K562 (cell line): ENCODE measurements around the gene PHC3. TPM values are rescaled to one million over a fixed set of nuclear protein-coding genes. Genes with fewer than 3 reads are reported as not detected.

Experiments
- KDM1A ChIP-seq, 2 experiments: fragments of 450-650 bp; IDR thresholded peaks; 2 replicates each; pipeline ENCODE4 v1.6.1; 2016; ENCODE audit warnings: mild to moderate bottlenecking in 2 of 2
- KDM4B ChIP-seq, 2 experiments: fragments of 450-650 bp in 1 of 2; sonication (generic) in 1 of 2; IDR thresholded peaks; 2 replicates each; pipeline ENCODE4 v1.6.1; 2016 to 2017; ENCODE audit warnings: borderline replicate concordance in 2 of 2, antibody characterized with exemption in 1 of 2, low read depth in 1 of 2, mild to moderate bottlenecking in 1 of 2
- PHB2 ChIP-seq: fragments of 450-650 bp; IDR thresholded peaks from 2 replicates; pipeline ENCODE4 v1.6.1; 2017; ENCODE audit warnings: low read depth
- SPI1 ChIP-seq: IDR thresholded peaks from 2 replicates; pipeline ENCODE4 v1.6.1; 2011; ENCODE audit warnings: low read depth, low read length, control low read depth, borderline replicate concordance
- STAG1 ChIP-seq: sonication (generic); formaldehyde crosslinking; IDR thresholded peaks from 2 replicates; pipeline ENCODE4 v1.5.0; 2020; ENCODE audit warnings: missing genetic modification reagents, borderline replicate concordance
- YY1 ChIP-seq, 3 experiments: IDR thresholded peaks; 2 replicates each; pipeline ENCODE4 v1.6.1; 2011; ENCODE audit warnings: low read length in 2 of 3, mild to moderate bottlenecking in 2 of 3, moderate library complexity in 2 of 3, borderline replicate concordance in 1 of 3, control low read depth in 1 of 3, low read depth in 1 of 3; ENCODE audit not compliant: insufficient read depth in 3 of 3, insufficient replicate concordance in 2 of 3, control insufficient read depth in 1 of 3, insufficient read length in 1 of 3; ENCODE audit errors: extremely low read depth in 1 of 3
- ZNF311 ChIP-seq: fragments of 250-450 bp; sonication (Bioruptor Pico); IDR thresholded peaks from 2 replicates; pipeline ENCODE4 v1.4.0; 2020; ENCODE audit warnings: mild to moderate bottlenecking, moderate library complexity
- ZNF57 ChIP-seq: fragments of 450-650 bp; formaldehyde crosslinking; IDR thresholded peaks from 2 replicates; pipeline ENCODE4 v1.4.0; 2020; ENCODE audit warnings: mild to moderate bottlenecking, moderate library complexity
- ZNF717 ChIP-seq: fragments of 250-450 bp; sonication (Bioruptor Pico); IDR thresholded peaks from 2 replicates; pipeline ENCODE4 v1.5.0; 2021
- polyA plus RNA-seq, 8 experiments: library from polyadenylated mRNA; depleted of rRNA in 4 of 8; stranded (reverse) in 5 of 8; unstranded in 3 of 8; fragments of >200 nt; fragmentation: Nextera tagmentation in 2 of 8; fragmentation: Illumina TruSeq in 1 of 8; extraction: Ambion mirVana in 2 of 8; extraction: Trizol in 1 of 8; gene quantifications; 2 replicates each; pipeline versions ENCODE4 v1.2.1 to v1.2.3, GENCODE V29; 2011 to 2014; ENCODE audit warnings: inconsistent platforms in 1 of 8, missing spikeins in 1 of 8
- total RNA-seq, 7 experiments: library from RNA; depleted of rRNA in 6 of 7; stranded (reverse); fragments of >200 nt in 6 of 7; fragmentation: Illumina TruSeq in 2 of 7; extraction: Trizol in 2 of 7; gene quantifications; 2 replicates each; pipeline versions ENCODE4 v1.2.1 to v1.2.3, GENCODE V29; 2011 to 2021; ENCODE audit warnings: low replicate concordance in 1 of 7
- TF ChIP-seq, protein P1 (sequence below), 2 experiments: fragments of 450-650 bp; IDR thresholded peaks; 2 replicates each; pipeline ENCODE4 v1.6.1; 2016; ENCODE audit warnings: mild to moderate bottlenecking in 2 of 2, borderline replicate concordance in 1 of 2, low read depth in 1 of 2, moderate library complexity in 1 of 2
- TF ChIP-seq, protein P2 (sequence below): IDR thresholded peaks from 2 replicates; pipeline ENCODE4 v1.6.1; 2016; ENCODE audit warnings: missing genetic modification characterization, missing compliant biosample characterization
- TF ChIP-seq, protein P3 (sequence below): fragments of 250-450 bp; sonication (Bioruptor Pico); IDR thresholded peaks from 2 replicates; pipeline ENCODE4 v1.8.0; 2021; ENCODE audit warnings: borderline replicate concordance, mild to moderate bottlenecking, moderate library complexity; ENCODE audit not compliant: poor library complexity, severe bottlenecking
- TF ChIP-seq, protein P4 (sequence below): fragments of 450-650 bp; IDR thresholded peaks from 2 replicates; pipeline ENCODE4 v1.6.1; 2016; ENCODE audit warnings: low read depth, mild to moderate bottlenecking, moderate library complexity

PHC3 gene
- total and polyA plus RNA-seq, 9 of the 15 experiments (the other 6 are each of a cell fraction or from before 2014, with no cell fraction given), result 3.1 to 21.6 (median 10.5) TPM

DNA sequence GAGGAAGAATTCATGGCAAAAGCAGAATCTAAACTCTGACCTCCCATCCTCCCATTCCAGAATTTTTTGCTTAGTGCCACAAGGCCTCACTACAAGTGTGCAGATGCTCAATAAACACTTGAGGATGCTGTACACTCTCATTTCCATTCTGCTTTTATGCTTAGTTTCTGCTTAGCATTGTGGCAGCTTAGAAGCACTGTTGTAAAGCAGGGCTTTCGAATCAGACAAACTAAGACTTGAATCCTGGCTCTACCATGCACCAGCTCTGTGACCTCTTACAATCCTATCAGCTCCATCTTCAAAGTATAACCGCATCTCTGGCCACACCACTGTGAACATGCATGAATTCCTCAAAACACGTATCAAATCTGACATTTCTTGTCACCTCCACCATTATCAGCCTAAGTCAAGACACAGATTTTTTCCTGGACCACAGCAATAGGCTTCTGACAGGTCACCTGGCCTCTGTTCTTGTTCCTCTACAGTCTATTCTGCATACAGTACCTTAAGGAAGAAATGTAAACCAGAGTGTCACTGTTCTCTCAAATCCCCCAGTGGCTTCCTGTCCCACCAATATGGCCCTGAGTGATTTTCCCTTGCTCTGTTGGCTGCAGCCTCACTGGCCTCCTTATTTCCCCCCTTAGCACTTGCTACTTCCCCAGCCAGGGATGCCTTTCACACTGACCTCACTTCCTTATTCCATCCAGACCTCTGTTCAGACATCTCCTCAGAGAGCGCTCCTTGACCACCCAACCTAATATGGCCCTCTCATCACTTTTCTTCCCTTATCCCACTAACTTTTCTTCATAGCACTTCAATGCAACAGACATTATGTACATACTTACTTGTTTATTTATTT, 8.1 kb upstream of the PHC3 start (continued):
- TF ChIP-seq, protein P1, sequence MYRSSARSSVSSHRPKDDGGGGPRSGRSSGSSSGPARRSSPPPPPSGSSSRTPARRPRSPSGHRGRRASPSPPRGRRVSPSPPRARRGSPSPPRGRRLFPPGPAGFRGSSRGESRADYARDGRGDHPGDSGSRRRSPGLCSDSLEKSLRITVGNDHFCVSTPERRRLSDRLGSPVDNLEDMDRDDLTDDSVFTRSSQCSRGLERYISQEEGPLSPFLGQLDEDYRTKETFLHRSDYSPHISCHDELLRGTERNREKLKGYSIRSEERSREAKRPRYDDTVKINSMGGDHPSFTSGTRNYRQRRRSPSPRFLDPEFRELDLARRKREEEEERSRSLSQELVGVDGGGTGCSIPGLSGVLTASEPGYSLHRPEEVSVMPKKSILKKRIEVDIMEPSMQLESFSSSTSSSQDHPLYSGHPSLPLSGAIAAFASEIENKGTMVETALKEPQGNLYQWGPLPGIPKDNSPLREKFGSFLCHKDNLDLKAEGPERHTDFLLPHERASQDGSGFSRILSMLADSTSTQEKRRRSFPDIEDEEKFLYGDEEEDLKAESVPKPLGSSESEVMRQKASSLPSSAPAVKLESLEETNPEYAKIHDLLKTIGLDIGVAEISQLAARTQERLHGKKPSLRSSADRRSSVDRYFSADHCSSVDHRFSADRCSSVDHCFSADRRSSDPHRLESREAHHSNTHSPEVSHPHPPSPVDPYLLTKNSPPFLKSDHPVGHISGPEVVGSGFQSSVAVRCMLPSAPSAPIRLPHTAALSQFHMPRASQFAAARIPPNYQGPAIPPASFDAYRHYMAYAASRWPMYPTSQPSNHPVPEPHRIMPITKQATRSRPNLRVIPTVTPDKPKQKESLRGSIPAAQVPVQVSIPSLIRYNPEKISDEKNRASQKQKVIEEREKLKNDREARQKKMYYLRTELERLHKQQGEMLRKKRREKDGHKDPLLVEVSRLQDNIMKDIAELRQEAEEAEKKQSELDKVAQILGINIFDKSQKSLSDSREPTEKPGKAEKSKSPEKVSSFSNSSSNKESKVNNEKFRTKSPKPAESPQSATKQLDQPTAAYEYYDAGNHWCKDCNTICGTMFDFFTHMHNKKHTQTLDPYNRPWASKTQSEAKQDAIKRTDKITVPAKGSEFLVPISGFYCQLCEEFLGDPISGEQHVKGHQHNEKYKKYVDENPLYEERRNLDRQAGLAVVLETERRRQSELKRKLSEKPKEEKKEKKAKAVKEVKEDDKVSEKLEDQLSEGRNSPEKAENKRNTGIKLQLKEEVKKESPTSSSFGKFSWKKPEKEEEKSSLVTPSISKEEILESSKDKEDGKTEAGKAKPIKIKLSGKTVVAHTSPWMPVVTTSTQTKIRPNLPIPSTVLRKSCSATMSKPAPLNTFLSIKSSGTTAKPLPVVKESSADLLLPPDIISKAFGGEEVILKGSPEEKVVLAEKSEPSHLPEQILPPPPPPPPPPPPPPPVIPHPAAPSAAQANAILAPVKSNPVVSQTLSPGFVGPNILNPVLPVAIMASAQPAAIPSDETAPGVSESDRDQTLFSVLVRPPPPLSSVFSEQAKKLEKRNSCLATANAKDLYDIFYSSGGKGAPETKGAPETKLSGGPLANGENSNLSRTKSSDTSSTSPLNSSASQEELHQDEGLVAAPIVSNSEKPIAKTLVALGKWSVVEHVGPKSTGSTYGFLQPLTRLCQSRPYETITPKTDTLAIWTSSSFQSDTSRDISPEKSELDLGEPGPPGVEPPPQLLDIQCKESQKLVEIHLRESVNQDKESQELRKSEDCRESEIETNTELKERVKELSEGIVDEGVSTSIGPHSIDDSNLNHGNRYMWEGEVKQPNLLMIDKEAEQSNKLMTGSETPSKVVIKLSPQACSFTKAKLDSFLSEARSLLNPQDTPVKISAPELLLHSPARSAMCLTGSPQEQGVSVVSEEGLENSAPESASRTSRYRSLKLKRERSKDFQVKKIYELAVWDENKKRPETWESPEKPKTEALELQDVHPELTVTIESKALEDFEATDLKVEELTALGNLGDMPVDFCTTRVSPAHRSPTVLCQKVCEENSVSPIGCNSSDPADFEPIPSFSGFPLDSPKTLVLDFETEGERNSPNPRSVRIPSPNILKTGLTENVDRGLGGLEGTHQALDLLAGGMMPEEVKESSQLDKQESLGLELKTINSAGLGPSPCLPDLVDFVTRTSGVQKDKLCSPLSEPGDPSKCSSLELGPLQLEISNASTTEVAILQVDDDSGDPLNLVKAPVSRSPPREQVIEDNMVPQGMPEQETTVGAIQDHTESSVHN (IDR thresholded peaks at IDR 0.05; ENCODE audit: borderline replicate concordance in 1 of 2, low read depth in 1 of 2), result no peak
- TF ChIP-seq KDM4B (IDR thresholded peaks at IDR 0.05; ENCODE audit: borderline replicate concordance in 2 of 2, low read depth in 1 of 2) (no peak), YY1 (IDR thresholded peaks at IDR 0.05; ENCODE audit: borderline replicate concordance in 1 of 3, control insufficient read depth in 1 of 3, extremely low read depth in 1 of 3, insufficient read depth in 3 of 3, insufficient read length in 1 of 3, insufficient replicate concordance in 2 of 3, low read depth in 1 of 3, low read length in 2 of 3) (no peak), ZNF311 (no peak), PHB2 (no peak), SPI1 (peak; percentile 59), ZNF57 (CRISPR knock-in tag) (no peak), KDM1A (IDR thresholded peaks at IDR 0.05) (peak; percentile 15 to 59; a peak in 2 of 4 replicates), STAG1 (CRISPR knock-in tag) (no peak), ZNF717 (CRISPR knock-in tag) (no peak)
- TF ChIP-seq, protein P2, sequence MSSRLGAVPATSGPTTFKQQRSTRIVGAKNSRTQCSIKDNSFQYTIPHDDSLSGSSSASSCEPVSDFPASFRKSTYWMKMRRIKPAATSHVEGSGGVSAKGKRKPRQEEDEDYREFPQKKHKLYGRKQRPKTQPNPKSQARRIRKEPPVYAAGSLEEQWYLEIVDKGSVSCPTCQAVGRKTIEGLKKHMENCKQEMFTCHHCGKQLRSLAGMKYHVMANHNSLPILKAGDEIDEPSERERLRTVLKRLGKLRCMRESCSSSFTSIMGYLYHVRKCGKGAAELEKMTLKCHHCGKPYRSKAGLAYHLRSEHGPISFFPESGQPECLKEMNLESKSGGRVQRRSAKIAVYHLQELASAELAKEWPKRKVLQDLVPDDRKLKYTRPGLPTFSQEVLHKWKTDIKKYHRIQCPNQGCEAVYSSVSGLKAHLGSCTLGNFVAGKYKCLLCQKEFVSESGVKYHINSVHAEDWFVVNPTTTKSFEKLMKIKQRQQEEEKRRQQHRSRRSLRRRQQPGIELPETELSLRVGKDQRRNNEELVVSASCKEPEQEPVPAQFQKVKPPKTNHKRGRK, result no peak
- TF ChIP-seq, protein P3, sequence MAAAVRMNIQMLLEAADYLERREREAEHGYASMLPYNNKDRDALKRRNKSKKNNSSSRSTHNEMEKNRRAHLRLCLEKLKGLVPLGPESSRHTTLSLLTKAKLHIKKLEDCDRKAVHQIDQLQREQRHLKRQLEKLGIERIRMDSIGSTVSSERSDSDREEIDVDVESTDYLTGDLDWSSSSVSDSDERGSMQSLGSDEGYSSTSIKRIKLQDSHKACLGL (CRISPR knock-in tag), result no peak
- TF ChIP-seq, protein P4, sequence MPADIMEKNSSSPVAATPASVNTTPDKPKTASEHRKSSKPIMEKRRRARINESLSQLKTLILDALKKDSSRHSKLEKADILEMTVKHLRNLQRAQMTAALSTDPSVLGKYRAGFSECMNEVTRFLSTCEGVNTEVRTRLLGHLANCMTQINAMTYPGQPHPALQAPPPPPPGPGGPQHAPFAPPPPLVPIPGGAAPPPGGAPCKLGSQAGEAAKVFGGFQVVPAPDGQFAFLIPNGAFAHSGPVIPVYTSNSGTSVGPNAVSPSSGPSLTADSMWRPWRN, result no peak
